ENCODE results near the gene CEMIP.

CEMIP gene

GRCh38 chr15:80902298-80902801 lies 123.2 kb downstream of the CEMIP start:
- no peaks in the 10 kb centered on the region for H4K20me1 ChIP-seq (ENCODE audit: insufficient read depth, low read length, poor library complexity, severe bottlenecking)
- H3K36me3 ChIP-seq (ENCODE audit: insufficient read depth, low read length) = no peaks in the 10 kb centered on the region
- no peak overlapping the region for H3K9ac ChIP-seq (ENCODE audit: low read depth, low read length, poor library complexity, severe bottlenecking)
- H3K79me2 ChIP-seq (ENCODE audit: insufficient read depth, low read length) = no peaks in the 10 kb centered on the region
- H3F3A ChIP-seq (ENCODE audit: low read depth) = no peaks in the 10 kb centered on the region
- no peaks in the 10 kb centered on the region for H3K9me3 ChIP-seq (ENCODE audit: insufficient read depth, low read depth, low read length)
- H3K9me2 ChIP-seq (replicated peaks; ENCODE audit: low read depth, low read length) = no peaks in the 10 kb centered on the region
- no peak for TF ChIP-seq CTCF (conservative IDR thresholded peaks at IDR 0.05; ENCODE audit: low read length)
- TF ChIP-seq EZH2phosphoT487 (IDR thresholded peaks at IDR 0.05; ENCODE audit: borderline replicate concordance) = no peak
- no peak overlapping the region for H3K4me2 ChIP-seq (ENCODE audit: low read depth, low read length, poor library complexity, severe bottlenecking)
- no peak overlapping the region for H3K4me3 ChIP-seq (ENCODE audit: low read length, poor library complexity, severe bottlenecking)
- no peak overlapping the region for H2AFZ ChIP-seq (ENCODE audit: low read length)
- no peaks in the 10 kb centered on the region for H3K27me3 ChIP-seq (ENCODE audit: insufficient read depth, low read length, poor library complexity, severe bottlenecking)
- H3K4me1 ChIP-seq (ENCODE audit: insufficient read depth, low read length, poor library complexity, severe bottlenecking) = no peaks in the 10 kb centered on the region

DNA sequence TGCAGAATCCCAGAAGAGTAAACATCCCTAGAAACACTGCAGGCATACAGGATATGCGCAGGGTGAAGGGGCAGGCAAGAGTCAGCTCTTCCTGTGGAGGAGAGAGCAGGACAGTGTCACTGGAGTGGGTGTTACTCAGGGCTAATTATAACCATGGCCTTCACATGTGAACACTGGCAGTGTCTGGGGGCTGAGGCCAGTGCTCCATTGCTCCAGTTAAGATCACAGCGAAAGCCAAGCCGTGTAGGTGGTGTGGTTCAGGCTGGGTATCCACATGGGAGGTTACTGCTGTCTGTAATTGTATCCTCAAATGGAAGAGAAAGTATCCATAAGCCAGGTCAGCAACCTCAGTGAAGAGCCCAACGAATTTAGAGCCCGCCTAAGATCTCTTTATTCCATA lies 125.8 kb downstream of the CEMIP start:
- Histone ChIP-seq H3K9me3 (ENCODE audit: insufficient read depth, low read depth, low read length) (no peaks in the 10 kb centered on the region), H3K27me3 (ENCODE audit: insufficient read depth, low read length, poor library complexity, severe bottlenecking) (no peaks in the 10 kb centered on the region), H3K4me3 (ENCODE audit: low read length, poor library complexity, severe bottlenecking) (no peak overlapping the region), H3F3A (ENCODE audit: low read depth) (no peaks in the 10 kb centered on the region), H3K9ac (ENCODE audit: low read depth, low read length, poor library complexity, severe bottlenecking) (no peak overlapping the region), H2AFZ (ENCODE audit: low read length) (no peak overlapping the region), H3K4me1 (ENCODE audit: insufficient read depth, low read length, poor library complexity, severe bottlenecking) (no peaks in the 10 kb centered on the region), H3K79me2 (ENCODE audit: insufficient read depth, low read length) (no peaks in the 10 kb centered on the region), H4K20me1 (ENCODE audit: insufficient read depth, low read length, poor library complexity, severe bottlenecking) (no peaks in the 10 kb centered on the region), H3K9me2 (replicated peaks; ENCODE audit: low read depth, low read length) (no peaks in the 10 kb centered on the region), H3K36me3 (ENCODE audit: insufficient read depth, low read length) (no peaks in the 10 kb centered on the region), H3K4me2 (ENCODE audit: low read depth, low read length, poor library complexity, severe bottlenecking) (no peak overlapping the region)
- TF ChIP-seq EZH2phosphoT487 (IDR thresholded peaks at IDR 0.05; ENCODE audit: borderline replicate concordance) (no peak), CTCF (conservative IDR thresholded peaks at IDR 0.05; ENCODE audit: low read length) (no peak)

GRCh38 chr15:80906159-80906766 lies 127.1 kb downstream of the CEMIP start:
- Histone ChIP-seq H3K9me3 (ENCODE audit: insufficient read depth, low read depth, low read length) (no peaks in the 10 kb centered on the region), H3K27me3 (ENCODE audit: insufficient read depth, low read length, poor library complexity, severe bottlenecking) (no peaks in the 10 kb centered on the region), H2AFZ (ENCODE audit: low read length) (no peak overlapping the region), H3K4me2 (ENCODE audit: low read depth, low read length, poor library complexity, severe bottlenecking) (no peak overlapping the region), H3K4me1 (ENCODE audit: insufficient read depth, low read length, poor library complexity, severe bottlenecking) (no peaks in the 10 kb centered on the region), H4K20me1 (ENCODE audit: insufficient read depth, low read length, poor library complexity, severe bottlenecking) (no peaks in the 10 kb centered on the region), H3K36me3 (ENCODE audit: insufficient read depth, low read length) (no peaks in the 10 kb centered on the region), H3K79me2 (ENCODE audit: insufficient read depth, low read length) (no peaks in the 10 kb centered on the region), H3F3A (ENCODE audit: low read depth) (no peaks in the 10 kb centered on the region), H3K9me2 (replicated peaks; ENCODE audit: low read depth, low read length) (no peaks in the 10 kb centered on the region), H3K4me3 (ENCODE audit: low read length, poor library complexity, severe bottlenecking) (no peak overlapping the region), H3K9ac (ENCODE audit: low read depth, low read length, poor library complexity, severe bottlenecking) (no peak overlapping the region)
- no peak for TF ChIP-seq EZH2phosphoT487 (IDR thresholded peaks at IDR 0.05; ENCODE audit: borderline replicate concordance)

GRCh38 chr15:80911821-80912220 lies 132.7 kb downstream of the CEMIP start:
- Histone ChIP-seq H3K9me2 (replicated peaks; ENCODE audit: low read depth, low read length) (no peaks in the 10 kb centered on the region), H2AFZ (ENCODE audit: low read length) (no peak overlapping the region), H3K9ac (ENCODE audit: low read depth, low read length, poor library complexity, severe bottlenecking) (no peak overlapping the region), H3K4me1 (ENCODE audit: insufficient read depth, low read length, poor library complexity, severe bottlenecking) (no peaks in the 10 kb centered on the region), H3K4me2 (ENCODE audit: low read depth, low read length, poor library complexity, severe bottlenecking) (no peak overlapping the region), H3K4me3 (ENCODE audit: low read length, poor library complexity, severe bottlenecking) (no peak overlapping the region), H3K79me2 (ENCODE audit: insufficient read depth, low read length) (no peaks in the 10 kb centered on the region), H3K36me3 (ENCODE audit: insufficient read depth, low read length) (no peaks in the 10 kb centered on the region), H4K20me1 (ENCODE audit: insufficient read depth, low read length, poor library complexity, severe bottlenecking) (no peaks in the 10 kb centered on the region), H3K27me3 (ENCODE audit: insufficient read depth, low read length, poor library complexity, severe bottlenecking) (no peaks in the 10 kb centered on the region), H3F3A (ENCODE audit: low read depth) (no peaks in the 10 kb centered on the region), H3K9me3 (ENCODE audit: insufficient read depth, low read depth, low read length) (no peaks in the 10 kb centered on the region)
- TF ChIP-seq CTCF (conservative IDR thresholded peaks at IDR 0.05; ENCODE audit: low read length) = no peak

All from Loucy (cell line).